HUES64 (cell line): ENCODE results near the gene PCMTD2.

Experiments
- H3K27ac ChIP-seq: 2 replicates; pipeline ENCODE4 v1.7.0; 2013; ENCODE audit warnings: low read depth, low read length, inconsistent platforms
- H3K27me3 ChIP-seq: 2 replicates; pipeline ENCODE4 v1.6.1; 2013; ENCODE audit warnings: mild to moderate bottlenecking, low read length; ENCODE audit not compliant: insufficient read depth
- H3K36me3 ChIP-seq: 2 replicates; pipeline ENCODE4 v1.6.1; 2013; ENCODE audit warnings: mild to moderate bottlenecking, low read length; ENCODE audit not compliant: insufficient read depth
- H3K4me1 ChIP-seq: 2 replicates; pipeline ENCODE4 v1.6.1; 2013; ENCODE audit warnings: mild to moderate bottlenecking, low read length, moderate library complexity; ENCODE audit not compliant: insufficient read depth
- H3K4me3 ChIP-seq: 2 replicates; pipeline ENCODE4 v1.5.1; 2013; ENCODE audit warnings: mild to moderate bottlenecking, low read length, moderate library complexity
- H3K9ac ChIP-seq: 2 replicates; pipeline ENCODE4 v1.6.1; 2013; ENCODE audit warnings: mild to moderate bottlenecking, low read depth, low read length
- H3K9me3 ChIP-seq: 2 replicates; pipeline ENCODE4 v1.6.1; 2013; ENCODE audit warnings: low read depth, low read length; ENCODE audit not compliant: insufficient read depth
- WGBS: fragments of 150-250, 120-280 bp; methylation state at CpG from one replicate; pipeline ENCODE4 v1.1.7; 2013; ENCODE audit warnings: missing lambda C conversion rate; 5-methylcytosine and 5-hydroxymethylcytosine counted together

PCMTD2 gene

DNA sequence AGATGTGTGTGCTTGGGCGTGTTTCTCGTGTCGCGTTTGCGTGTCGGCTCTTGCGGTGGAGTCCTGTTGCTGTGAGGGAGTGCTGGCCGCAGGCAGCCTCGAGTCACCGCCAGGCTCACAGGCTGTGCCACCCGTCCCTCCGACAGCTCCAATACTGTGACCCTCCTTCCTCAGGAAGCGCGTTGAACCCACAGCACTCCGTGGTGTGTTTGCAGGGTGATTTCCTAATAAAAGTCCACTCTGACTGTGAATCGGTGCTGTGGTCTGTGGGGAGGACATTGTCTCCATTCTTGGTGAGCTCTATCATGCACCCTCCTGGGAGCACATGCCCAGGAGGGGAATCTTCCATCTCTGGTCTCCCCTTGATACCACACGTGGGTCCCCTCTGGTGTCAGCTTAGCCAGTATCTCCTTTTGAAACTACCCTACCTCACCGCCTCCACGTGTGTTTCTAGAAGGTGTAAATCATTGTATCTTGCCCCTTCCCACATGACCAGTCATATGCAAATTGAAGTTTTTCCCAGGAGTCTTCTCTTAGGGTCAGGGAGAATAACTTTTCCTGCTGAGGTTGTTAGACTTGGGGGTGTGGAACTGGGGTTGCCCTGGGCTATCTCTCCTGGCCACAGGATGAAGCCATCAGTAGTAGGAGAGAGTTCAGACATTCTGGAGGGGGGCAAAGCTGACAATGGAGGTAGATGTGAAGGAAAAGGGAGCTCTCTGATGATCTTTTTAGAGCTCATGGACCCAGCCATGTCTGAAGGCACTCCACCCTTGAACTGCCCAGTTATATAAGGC lies 13.3 kb upstream of the PCMTD2 start:
- Histone ChIP-seq H3K4me3 (no peak overlapping the region), H3K27ac (no peak overlapping the region), H3K9ac (no peak overlapping the region), H3K4me1 (no peaks in the 10 kb centered on the region), H3K27me3 (no peaks in the 10 kb centered on the region), H3K36me3 (no peaks in the 10 kb centered on the region), H3K9me3 (no peaks in the 10 kb centered on the region)
- 86% methylated on average over 19 of the region's 19 CpGs for WGBS

DNA sequence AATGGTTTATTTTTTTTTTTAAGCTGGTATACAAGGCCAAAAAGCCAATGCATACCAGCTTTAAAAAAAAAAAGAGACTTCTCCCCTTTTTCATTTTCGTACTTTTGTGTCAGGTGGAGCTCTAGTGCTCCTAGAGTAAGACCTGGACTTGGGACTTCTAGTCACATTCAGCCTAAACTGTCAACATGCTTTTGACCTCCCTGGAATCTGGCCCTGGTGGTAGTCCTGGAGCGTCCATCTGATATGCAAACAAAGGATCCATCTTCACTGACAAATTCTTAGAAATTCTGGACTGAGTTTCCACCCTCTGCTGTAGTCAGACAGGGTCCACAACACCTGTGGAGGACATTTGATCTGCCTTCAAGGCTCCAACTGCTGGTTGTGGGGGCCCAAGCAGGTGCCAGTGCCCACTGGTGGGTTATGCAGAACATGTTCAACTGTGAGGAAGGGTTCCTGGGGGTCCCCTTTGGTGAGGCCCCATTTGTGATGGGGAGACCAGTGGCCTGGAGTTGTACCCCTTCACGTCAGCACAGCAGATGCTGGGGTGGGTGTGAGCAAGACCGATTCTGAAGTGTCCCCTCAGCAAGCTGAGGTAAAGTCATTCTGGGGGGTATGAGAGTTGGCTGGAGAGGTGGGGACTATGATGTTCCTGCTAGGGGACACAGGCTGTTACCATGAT lies 12.6 kb upstream of the PCMTD2 start:
- Histone ChIP-seq H3K4me3 (no peak overlapping the region), H3K27me3 (no peaks in the 10 kb centered on the region)
- WGBS: 89% methylated on average over 4 of the region's 4 CpGs

DNA sequence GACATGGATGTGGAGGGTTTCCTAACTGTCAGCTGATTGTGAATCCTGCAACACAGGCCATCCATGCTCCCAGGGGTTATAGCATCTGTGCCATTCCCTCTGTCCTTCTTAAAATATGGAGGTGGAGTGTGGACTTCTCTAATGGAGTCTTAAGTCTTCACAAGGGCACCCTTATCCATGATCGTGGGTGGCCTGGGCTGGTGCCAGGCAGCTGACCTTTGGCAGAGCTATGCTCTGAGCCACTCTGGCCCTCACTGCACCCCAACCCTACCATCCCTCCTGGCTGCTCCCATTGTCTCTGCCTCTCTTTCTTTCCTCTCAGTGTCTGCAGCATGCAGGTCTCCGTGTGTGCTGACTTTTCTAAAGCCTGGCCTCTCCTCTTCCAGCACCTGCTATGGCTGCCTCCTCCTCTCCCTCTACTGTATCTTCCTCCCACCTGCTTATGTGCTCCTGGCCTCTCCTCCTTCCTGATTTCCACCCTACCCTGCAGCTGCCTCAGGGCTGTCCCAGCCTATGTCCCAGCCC lies 11.2 kb upstream of the PCMTD2 start:
- no peaks in the 10 kb centered on the region for H3K9me3 ChIP-seq
- H3K4me3 ChIP-seq: no peak overlapping the region
- no peaks in the 10 kb centered on the region for H3K27me3 ChIP-seq
- no peaks in the 10 kb centered on the region for H3K36me3 ChIP-seq
- no peak overlapping the region for H3K9ac ChIP-seq
- no peak overlapping the region for H3K27ac ChIP-seq
- whole genome bisulfite sequencing: 80% methylated on average over 2 of the region's 2 CpGs
- no peaks in the 10 kb centered on the region for H3K4me1 ChIP-seq

More for the DNA sequence above, 12.6 kb upstream of the PCMTD2 start:
- H3K9ac ChIP-seq: no peak overlapping the region
- no peaks in the 10 kb centered on the region for H3K9me3 ChIP-seq
- H3K36me3 ChIP-seq: no peaks in the 10 kb centered on the region
- H3K4me1 ChIP-seq: no peaks in the 10 kb centered on the region
- no peak overlapping the region for H3K27ac ChIP-seq

DNA sequence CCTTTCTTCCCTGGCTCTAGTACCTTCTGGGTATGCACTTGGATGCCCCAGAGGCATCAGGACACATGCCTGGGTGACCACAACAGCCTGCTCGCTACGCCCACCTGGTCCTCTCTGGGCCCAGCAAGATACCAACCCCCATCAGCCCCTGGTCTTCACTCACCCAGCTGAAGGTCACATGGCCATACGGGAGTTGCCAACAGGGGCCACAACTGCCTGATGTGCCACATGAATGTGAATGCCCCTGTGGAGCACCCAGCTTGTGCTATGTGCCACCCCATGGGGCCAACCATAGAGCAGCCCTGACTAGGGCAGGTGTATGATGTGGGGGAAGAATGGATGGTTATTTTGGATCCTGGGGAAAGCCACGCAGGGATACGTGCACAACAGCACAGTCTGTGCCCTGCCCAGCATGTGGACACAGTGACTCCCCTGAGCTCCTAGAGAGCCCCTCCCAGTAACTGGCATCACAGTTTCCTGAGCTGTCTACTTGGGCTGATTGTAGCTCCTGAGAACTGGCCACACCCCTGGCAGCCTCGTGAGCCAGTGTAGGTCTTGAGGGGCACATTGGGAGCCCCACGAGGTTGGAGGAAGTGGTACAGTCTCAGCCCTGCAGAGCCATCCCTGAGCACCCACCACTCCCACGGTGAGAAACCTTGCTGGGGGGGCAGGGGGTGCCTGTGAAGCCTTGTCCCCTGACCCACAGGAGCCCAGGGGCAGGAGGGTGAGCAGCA lies 10.5 kb upstream of the PCMTD2 start:
- H3K9ac ChIP-seq: no peak overlapping the region
- no peak overlapping the region for H3K27ac ChIP-seq
- 0 out of 2 replicates have a peak, but pooled peaks cover 3% of the 10 kb centered on the region for H3K27me3 ChIP-seq
- H3K36me3 ChIP-seq: no peaks in the 10 kb centered on the region
- WGBS: 86% methylated on average over 7 of the region's 8 CpGs
- no peak overlapping the region for H3K4me3 ChIP-seq
- H3K4me1 ChIP-seq: no peaks in the 10 kb centered on the region
- H3K9me3 ChIP-seq: no peaks in the 10 kb centered on the region

DNA sequence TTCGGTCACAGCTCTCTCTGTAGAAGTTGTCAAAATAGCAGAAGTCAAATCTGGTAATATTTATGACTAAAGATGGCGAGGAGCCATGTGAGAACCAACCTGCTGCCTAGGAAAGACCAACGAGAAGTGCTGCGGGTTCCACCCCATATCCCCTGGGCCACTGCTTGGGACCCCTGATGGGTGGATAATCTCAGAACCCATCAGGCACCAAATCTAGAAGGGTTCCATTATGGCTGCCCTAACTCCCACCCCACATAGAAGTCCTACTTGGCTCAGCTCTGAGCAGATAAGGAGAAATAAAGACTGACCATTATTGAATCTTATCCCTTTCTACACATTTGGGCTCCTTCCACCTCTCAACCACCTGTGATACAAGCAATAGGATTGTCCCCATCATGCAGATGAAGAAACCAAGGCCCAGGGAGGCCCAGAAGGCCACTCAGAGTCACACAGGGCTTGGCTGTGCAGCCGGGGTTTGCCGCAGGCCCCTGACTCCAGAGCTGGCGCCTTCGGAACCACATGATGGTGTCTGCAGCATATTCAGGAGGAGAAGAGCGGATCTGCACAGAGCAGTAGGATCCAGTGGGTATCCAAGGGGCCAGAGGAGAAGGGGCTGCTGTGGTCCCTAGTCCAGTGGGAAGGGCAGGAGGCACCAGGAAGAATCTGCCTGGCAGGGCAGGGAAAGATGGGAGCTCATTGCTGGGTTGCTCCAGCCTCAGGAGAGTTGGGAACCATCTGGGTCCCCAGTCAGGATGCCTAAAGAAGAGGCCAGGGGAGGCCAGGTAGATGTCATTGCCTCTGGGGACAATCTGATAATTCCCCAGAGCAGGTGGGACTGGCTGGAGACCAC lies 9.6 kb upstream of the PCMTD2 start:
- H3K27ac ChIP-seq: no peak overlapping the region
- no peak overlapping the region for H3K4me3 ChIP-seq
- peaks cover 11% of the 10 kb centered on the region for H3K27me3 ChIP-seq
- H3K9ac ChIP-seq: no peak overlapping the region
- WGBS: 92% methylated on average over 9 of the region's 9 CpGs
- no peaks in the 10 kb centered on the region for H3K36me3 ChIP-seq
- H3K9me3 ChIP-seq: no peaks in the 10 kb centered on the region
- no peaks in the 10 kb centered on the region for H3K4me1 ChIP-seq

DNA sequence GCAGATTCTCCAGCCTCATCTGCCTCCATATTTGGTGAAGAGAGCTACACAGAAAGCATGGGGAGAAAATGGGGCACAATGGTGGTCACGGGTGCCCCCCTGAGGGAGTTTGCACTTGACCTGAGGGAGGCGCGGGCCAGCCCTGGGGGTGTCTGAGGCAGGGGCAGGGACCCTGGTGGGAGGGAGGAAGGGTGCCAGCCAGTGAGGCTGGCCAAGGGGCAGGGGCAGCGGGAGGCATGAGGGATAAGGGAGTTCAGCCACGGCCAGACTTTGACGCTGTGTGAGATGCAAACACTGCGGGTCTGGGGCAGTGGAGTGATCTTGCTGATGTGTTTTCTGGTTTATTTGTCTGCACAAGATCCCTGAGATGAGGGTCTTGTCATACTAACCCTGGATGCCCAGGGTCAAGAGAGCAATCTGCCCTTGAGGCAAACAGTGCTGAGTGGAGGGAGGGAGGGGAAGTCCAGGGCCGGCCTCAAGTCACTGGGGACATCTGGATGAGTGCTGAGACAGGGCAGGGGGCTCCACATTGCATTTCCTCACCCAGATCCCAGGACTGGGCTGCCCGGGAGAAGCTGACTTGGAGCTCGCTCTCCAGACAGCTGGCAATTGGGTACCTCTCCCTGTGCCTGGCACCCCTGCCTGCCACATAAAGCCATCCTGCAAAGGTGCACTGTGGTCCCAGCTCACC lies 8.8 kb upstream of the PCMTD2 start:
- H3K27me3 ChIP-seq: peaks cover 16% of the 10 kb centered on the region
- no peak overlapping the region for H3K4me3 ChIP-seq
- 90% methylated on average over 10 of the region's 10 CpGs for WGBS
- H3K27ac ChIP-seq: no peak overlapping the region
- H3K36me3 ChIP-seq: no peaks in the 10 kb centered on the region
- H3K4me1 ChIP-seq: no peaks in the 10 kb centered on the region
- H3K9ac ChIP-seq: no peak overlapping the region
- H3K9me3 ChIP-seq: no peaks in the 10 kb centered on the region

DNA sequence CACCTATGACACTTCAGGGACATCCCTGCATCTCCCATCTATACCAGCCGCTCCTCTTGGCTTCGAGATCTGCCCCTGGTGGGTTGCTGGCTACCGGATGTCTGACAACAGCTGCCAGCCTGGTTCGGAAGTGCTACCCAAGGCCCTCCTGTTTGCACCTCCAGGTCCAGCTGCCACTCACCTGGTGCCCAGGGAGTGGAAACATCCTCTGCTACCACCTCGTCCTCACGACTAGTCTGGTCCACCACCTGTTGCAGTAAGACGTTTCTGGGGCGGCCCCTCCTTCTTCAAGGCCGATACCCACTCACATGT lies 8.3 kb upstream of the PCMTD2 start:
- no peaks in the 10 kb centered on the region for H3K36me3 ChIP-seq
- H3K4me1 ChIP-seq: no peaks in the 10 kb centered on the region
- H3K27ac ChIP-seq: no peak overlapping the region
- 91% methylated on average over 9 of the region's 9 CpGs for WGBS
- H3K27me3 ChIP-seq: peaks cover 16% of the 10 kb centered on the region
- no peak overlapping the region for H3K4me3 ChIP-seq
- H3K9ac ChIP-seq: no peak overlapping the region
- no peaks in the 10 kb centered on the region for H3K9me3 ChIP-seq

DNA sequence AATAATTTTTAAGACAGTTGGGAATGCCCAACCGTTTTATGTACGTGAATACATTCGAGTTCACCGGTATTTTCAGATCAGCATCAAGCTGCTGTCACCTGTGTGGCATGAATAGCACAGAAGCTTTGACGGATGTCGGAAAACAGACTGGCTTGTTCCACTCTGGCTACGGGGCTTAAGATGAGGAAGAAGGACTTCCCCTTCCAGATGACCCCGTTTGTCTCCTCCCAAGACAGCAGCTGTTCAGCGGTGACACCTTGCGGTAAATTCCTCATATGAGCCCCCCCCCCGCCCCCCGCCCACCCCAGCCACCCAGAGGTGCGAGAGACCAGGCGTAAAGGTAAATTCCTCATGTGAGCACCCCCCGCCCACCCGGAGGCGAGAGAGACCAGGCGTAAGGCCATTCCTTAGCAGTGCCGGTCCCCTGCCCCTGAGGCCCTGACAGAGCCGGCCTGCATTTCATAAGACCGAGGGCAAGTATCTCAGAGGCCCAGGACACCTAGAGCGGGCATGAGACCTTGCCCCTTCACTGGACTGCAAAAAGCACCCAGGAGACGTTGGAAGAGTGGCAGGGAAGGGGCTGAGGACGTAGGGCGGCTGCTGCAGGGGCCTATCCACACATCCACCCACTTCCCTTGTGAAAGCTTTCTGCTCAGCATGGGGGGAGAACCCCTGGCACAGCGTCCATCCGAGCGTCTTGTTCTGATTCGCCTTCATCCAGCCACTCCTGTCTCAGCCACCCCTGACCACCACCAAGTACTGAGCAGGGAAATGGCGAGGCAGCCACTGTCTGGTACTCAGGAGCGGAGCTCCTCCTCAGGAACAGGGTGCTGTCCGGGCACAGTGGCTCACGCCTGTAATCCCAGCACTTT lies 7.3 kb upstream of the PCMTD2 start:
- Histone ChIP-seq H3K9ac (no peak overlapping the region), H3K36me3 (no peaks in the 10 kb centered on the region), H3K9me3 (no peaks in the 10 kb centered on the region), H3K4me1 (no peaks in the 10 kb centered on the region), H3K4me3 (no peak overlapping the region), H3K27ac (no peak overlapping the region), H3K27me3 (peaks cover 16% of the 10 kb centered on the region)
- WGBS: 88% methylated on average over 31 of the region's 33 CpGs

DNA sequence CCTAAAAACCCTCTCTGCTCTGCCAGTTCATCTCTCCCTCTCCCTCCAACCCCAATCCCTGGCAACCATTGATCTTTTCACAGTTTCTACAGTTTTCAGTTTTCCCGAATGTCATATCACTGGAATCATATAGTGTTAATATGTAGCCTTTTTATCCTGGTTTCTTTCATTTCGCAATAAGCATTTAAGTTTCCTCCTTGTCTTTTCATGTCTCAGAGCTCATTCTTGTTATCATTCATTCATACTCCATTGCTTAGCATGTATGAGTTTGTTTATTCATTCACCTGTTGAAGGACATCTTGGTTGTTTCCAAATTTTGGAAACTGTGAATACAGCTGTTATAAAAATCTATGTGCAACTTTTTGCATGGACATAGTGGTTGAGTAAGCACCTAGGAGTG lies 5.5 kb upstream of the PCMTD2 start:
- 100% methylated on average over 1 of the region's 2 CpGs for WGBS
- H3K27ac ChIP-seq: no peak overlapping the region

DNA sequence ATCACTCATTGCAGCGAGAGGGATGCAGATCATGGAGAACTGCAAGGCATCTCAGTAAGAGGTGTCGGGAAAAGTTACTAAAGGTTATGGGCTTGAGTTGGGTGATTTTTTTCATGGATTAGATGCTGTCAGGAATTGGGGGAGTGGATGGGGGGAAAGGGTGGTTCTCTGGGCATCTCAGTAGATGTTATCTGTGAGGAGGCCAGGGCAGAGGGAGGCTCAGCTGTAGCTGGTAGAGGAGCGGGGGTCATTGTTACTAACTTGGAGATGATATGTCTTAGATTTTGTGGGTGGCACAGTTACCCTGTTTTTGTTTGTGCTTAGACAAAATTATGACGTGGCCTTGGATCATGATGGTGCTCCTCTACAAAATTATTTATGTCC lies 2.6 kb upstream of the PCMTD2 start:
- Histone ChIP-seq H3K27me3 (peaks cover 16% of the 10 kb centered on the region), H3K4me3 (no peak overlapping the region), H3K9me3 (no peaks in the 10 kb centered on the region), H3K9ac (no peak overlapping the region), H3K36me3 (no peaks in the 10 kb centered on the region), H3K27ac (no peak overlapping the region), H3K4me1 (peaks cover 7% of the 10 kb centered on the region)
- 94% methylated on average over 4 of the region's 4 CpGs for WGBS

More for the DNA sequence above, 5.5 kb upstream of the PCMTD2 start:
- H3K4me3 ChIP-seq: no peak overlapping the region
- no peak overlapping the region for H3K9ac ChIP-seq
- peaks cover 3% of the 10 kb centered on the region for H3K4me1 ChIP-seq
- H3K27me3 ChIP-seq: peaks cover 16% of the 10 kb centered on the region
- no peaks in the 10 kb centered on the region for H3K36me3 ChIP-seq
- H3K9me3 ChIP-seq: no peaks in the 10 kb centered on the region
